ENCODE data around the gene BPHL. TPM values are rescaled to one million over a fixed set of nuclear protein-coding genes. Genes with fewer than 3 reads are reported as not detected.

The BPHL gene
- total and polyA plus RNA-seq, 2 experiments from 2014 or later, result 22.8 to 45.5 TPM

DNA sequence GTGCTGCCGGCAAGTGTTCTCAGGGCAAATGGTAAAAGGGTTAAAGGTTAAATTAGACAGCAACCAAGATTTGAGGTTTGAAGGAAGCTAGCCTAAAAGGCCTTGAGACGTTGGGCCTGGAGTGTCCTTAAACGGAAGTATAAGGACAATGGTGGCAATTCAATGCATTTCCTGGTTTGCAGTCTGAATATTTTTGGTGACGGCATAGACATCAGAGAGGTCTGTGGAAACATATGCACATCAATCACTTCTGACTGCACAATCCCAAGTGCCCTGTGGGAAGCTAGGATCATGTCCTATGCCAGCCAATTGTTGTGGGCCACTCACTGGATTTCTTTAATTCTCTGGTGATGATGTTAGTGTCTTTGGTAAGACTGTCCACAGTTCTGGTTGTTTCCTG, 64.6 kb downstream of the BPHL start:
- H3K27me3 ChIP-seq (ENCODE audit: insufficient read depth), result no peaks in the 10 kb centered on the region
- peaks cover 17% of the 10 kb centered on the region; the same call in 1 of the 2 replicates for H3K9me2 ChIP-seq (ENCODE audit: insufficient read depth)
- H3K79me2 ChIP-seq (replicated peaks; ENCODE audit: insufficient read depth), result no peaks in the 10 kb centered on the region
- H3K4me3 ChIP-seq, result no peak overlapping the region
- H2AFZ ChIP-seq, result no peak overlapping the region
- no peak for DNase-seq (ENCODE audit: low spot score)
- no peaks in the 10 kb centered on the region for H3K36me3 ChIP-seq (ENCODE audit: insufficient read depth)
- H4K20me1 ChIP-seq (replicated peaks; ENCODE audit: insufficient read depth), result no peaks in the 10 kb centered on the region
- ATAC-seq, result no peak
- peaks cover 6% of the 10 kb centered on the region for H3K4me1 Mint-ChIP-seq
- no peaks in the 10 kb centered on the region for H3F3A ChIP-seq (replicated peaks; ENCODE audit: low read depth)
- no peak overlapping the region for H3K4me2 ChIP-seq
- peaks cover 4% of the 10 kb centered on the region; the same call in 2 of the 3 replicates for H3K36me3 Mint-ChIP-seq (ENCODE audit: low read depth)
- H3K27ac Mint-ChIP-seq, result no peak overlapping the region
- H3K27me3 Mint-ChIP-seq (ENCODE audit: insufficient read depth, low read depth, poor library complexity), result peaks cover 4% of the 10 kb centered on the region
- TF ChIP-seq, protein P1, sequence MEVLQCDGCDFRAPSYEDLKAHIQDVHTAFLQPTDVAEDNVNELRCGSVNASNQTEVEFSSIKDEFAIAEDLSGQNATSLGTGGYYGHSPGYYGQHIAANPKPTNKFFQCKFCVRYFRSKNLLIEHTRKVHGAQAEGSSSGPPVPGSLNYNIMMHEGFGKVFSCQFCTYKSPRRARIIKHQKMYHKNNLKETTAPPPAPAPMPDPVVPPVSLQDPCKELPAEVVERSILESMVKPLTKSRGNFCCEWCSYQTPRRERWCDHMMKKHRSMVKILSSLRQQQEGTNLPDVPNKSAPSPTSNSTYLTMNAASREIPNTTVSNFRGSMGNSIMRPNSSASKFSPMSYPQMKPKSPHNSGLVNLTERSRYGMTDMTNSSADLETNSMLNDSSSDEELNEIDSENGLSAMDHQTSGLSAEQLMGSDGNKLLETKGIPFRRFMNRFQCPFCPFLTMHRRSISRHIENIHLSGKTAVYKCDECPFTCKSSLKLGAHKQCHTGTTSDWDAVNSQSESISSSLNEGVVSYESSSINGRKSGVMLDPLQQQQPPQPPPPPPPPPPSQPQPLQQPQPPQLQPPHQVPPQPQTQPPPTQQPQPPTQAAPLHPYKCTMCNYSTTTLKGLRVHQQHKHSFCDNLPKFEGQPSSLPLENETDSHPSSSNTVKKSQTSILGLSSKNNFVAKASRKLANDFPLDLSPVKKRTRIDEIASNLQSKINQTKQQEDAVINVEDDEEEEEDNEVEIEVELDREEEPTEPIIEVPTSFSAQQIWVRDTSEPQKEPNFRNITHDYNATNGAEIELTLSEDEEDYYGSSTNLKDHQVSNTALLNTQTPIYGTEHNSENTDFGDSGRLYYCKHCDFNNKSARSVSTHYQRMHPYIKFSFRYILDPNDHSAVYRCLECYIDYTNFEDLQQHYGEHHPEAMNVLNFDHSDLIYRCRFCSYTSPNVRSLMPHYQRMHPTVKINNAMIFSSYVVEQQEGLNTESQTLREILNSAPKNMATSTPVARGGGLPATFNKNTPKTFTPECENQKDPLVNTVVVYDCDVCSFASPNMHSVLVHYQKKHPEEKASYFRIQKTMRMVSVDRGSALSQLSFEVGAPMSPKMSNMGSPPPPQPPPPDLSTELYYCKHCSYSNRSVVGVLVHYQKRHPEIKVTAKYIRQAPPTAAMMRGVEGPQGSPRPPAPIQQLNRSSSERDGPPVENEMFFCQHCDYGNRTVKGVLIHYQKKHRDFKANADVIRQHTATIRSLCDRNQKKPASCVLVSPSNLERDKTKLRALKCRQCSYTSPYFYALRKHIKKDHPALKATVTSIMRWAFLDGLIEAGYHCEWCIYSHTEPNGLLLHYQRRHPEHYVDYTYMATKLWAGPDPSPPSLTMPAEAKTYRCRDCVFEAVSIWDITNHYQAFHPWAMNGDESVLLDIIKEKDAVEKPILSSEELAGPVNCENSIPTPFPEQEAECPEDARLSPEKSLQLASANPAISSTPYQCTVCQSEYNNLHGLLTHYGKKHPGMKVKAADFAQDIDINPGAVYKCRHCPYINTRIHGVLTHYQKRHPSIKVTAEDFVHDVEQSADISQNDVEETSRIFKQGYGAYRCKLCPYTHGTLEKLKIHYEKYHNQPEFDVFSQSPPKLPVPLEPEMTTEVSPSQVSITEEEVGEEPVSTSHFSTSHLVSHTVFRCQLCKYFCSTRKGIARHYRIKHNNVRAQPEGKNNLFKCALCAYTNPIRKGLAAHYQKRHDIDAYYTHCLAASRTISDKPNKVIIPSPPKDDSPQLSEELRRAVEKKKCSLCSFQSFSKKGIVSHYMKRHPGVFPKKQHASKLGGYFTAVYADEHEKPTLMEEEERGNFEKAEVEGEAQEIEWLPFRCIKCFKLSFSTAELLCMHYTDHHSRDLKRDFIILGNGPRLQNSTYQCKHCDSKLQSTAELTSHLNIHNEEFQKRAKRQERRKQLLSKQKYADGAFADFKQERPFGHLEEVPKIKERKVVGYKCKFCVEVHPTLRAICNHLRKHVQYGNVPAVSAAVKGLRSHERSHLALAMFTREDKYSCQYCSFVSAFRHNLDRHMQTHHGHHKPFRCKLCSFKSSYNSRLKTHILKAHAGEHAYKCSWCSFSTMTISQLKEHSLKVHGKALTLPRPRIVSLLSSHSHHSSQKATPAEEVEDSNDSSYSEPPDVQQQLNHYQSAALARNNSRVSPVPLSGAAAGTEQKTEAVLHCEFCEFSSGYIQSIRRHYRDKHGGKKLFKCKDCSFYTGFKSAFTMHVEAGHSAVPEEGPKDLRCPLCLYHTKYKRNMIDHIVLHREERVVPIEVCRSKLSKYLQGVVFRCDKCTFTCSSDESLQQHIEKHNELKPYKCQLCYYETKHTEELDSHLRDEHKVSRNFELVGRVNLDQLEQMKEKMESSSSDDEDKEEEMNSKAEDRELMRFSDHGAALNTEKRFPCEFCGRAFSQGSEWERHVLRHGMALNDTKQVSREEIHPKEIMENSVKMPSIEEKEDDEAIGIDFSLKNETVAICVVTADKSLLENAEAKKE (CRISPR knock-in tag; IDR thresholded peaks at IDR 0.05), result no peak
- no peak for TF ChIP-seq ZNF331 (CRISPR knock-in tag; IDR thresholded peaks at IDR 0.05; ENCODE audit: low read depth)
- TF ChIP-seq EZH2phosphoT487 (IDR thresholded peaks at IDR 0.05; ENCODE audit: unreplicated experiment), result no peak
- TF ChIP-seq CREB1 (CRISPR knock-in tag; IDR thresholded peaks at IDR 0.05; ENCODE audit: low read depth), result no peak
- no peak for TF ChIP-seq NANOG (IDR thresholded peaks at IDR 0.05; ENCODE audit: borderline replicate concordance)
- TF ChIP-seq, protein P2, sequence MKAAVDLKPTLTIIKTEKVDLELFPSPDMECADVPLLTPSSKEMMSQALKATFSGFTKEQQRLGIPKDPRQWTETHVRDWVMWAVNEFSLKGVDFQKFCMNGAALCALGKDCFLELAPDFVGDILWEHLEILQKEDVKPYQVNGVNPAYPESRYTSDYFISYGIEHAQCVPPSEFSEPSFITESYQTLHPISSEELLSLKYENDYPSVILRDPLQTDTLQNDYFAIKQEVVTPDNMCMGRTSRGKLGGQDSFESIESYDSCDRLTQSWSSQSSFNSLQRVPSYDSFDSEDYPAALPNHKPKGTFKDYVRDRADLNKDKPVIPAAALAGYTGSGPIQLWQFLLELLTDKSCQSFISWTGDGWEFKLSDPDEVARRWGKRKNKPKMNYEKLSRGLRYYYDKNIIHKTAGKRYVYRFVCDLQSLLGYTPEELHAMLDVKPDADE (IDR thresholded peaks at IDR 0.05), result no peak
- TF ChIP-seq, protein P3, sequence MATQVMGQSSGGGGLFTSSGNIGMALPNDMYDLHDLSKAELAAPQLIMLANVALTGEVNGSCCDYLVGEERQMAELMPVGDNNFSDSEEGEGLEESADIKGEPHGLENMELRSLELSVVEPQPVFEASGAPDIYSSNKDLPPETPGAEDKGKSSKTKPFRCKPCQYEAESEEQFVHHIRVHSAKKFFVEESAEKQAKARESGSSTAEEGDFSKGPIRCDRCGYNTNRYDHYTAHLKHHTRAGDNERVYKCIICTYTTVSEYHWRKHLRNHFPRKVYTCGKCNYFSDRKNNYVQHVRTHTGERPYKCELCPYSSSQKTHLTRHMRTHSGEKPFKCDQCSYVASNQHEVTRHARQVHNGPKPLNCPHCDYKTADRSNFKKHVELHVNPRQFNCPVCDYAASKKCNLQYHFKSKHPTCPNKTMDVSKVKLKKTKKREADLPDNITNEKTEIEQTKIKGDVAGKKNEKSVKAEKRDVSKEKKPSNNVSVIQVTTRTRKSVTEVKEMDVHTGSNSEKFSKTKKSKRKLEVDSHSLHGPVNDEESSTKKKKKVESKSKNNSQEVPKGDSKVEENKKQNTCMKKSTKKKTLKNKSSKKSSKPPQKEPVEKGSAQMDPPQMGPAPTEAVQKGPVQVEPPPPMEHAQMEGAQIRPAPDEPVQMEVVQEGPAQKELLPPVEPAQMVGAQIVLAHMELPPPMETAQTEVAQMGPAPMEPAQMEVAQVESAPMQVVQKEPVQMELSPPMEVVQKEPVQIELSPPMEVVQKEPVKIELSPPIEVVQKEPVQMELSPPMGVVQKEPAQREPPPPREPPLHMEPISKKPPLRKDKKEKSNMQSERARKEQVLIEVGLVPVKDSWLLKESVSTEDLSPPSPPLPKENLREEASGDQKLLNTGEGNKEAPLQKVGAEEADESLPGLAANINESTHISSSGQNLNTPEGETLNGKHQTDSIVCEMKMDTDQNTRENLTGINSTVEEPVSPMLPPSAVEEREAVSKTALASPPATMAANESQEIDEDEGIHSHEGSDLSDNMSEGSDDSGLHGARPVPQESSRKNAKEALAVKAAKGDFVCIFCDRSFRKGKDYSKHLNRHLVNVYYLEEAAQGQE (IDR thresholded peaks at IDR 0.05; ENCODE audit: unreplicated experiment), result no peak
- TF ChIP-seq JUNB (IDR thresholded peaks at IDR 0.05; ENCODE audit: unreplicated experiment), result no peak
- no peak for TF ChIP-seq STAT1 (IDR thresholded peaks at IDR 0.05; ENCODE audit: unreplicated experiment)
- no peak for TF ChIP-seq EZH2 (IDR thresholded peaks at IDR 0.05; ENCODE audit: low read depth, unreplicated experiment)
- no peak overlapping the region for H3K4me3 Mint-ChIP-seq
- H3K9me3 Mint-ChIP-seq, result peaks cover 4% of the 10 kb centered on the region; the same call in 2 of the 3 replicates
- no peak overlapping the region for H3K27ac ChIP-seq (ENCODE audit: low read depth)
- H3K4me1 ChIP-seq (ENCODE audit: insufficient read depth), result no peaks in the 10 kb centered on the region
